Hindlimb muscle (tissue), 1 donor: Measurements from ENCODE around the gene ANKRD34C. TPM values are rescaled to one million over a fixed set of nuclear protein-coding genes. Genes with fewer than 3 reads are reported as not detected.
"Not testable (repeated sequence)": the region's sequence is repeated elsewhere in the genome, so short reads cannot be mapped to it uniquely, and the experiment has no call there.

ENCODE experiments used
- DNase-seq: peaks from one replicate; pipeline ENCODE4 v3.0.0-alpha.2; 2013
- polyA plus RNA-seq: library from polyadenylated mRNA; unstranded; fragments of 120-200 nt; gene quantifications from one replicate; pipeline ENCODE4 v1.2.1, GENCODE V29; 2013; ENCODE audit not compliant: insufficient read length

Gene ANKRD34C
- polyA plus RNA-seq, 1 donor = 0.04 TPM

DNA sequence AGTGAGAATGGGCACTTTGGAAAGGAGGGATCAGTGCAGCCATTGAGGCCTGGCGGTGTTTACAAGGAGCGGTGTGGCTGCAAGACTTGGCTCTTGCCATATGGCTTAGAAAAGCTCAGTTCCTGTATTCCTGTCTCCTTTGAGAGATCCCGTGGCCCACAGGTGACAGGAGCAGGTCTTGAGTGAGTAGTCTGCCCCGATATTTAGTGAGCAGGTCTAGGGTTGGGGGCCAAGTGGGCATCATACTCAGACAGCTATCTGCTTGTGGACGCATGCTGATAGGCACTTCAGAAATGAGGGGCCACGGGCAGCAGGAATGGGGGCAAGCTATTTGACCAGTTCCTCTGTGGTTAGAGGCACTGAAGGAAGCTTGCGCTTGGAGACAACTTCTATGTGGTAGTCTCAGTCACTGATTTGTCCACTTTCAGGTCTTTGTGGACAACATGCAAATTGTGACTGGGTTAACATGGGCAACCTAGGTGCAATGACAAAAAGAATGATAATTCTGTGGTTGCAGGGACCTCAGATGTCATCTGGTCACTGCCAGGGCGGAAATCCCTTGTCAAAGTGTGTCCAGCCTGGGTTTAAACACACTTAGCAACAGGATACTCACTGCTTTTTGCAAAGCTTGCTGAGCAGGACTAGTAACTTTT is 29.5 kb downstream of the ANKRD34C start:
- no peak for DNase-seq

DNA sequence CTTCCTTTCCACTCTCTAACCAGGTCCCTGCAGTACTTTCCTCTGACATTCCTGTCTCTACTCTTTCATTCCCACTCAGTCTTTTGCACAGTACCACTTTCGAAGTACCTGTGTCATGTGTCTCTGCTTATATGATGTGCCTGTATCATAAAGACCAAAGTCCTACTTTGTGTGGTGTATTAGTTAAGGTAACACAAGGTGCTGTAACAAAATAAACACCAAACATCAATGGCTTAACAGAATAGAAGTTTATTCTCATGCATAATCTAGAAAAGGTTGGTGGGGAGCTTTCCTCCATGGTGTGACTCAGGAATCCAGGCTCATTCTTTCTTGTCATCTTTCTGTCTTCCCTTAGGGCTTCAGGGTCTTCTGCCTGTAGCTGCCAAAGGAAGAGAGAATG is 31.7 kb downstream of the ANKRD34C start:
- DNase-seq = no peak

- no peak for DNase-seq
Measured at GRCh38 chr15:79314811-79315210, 32.3 kb downstream of the ANKRD34C start.

DNA sequence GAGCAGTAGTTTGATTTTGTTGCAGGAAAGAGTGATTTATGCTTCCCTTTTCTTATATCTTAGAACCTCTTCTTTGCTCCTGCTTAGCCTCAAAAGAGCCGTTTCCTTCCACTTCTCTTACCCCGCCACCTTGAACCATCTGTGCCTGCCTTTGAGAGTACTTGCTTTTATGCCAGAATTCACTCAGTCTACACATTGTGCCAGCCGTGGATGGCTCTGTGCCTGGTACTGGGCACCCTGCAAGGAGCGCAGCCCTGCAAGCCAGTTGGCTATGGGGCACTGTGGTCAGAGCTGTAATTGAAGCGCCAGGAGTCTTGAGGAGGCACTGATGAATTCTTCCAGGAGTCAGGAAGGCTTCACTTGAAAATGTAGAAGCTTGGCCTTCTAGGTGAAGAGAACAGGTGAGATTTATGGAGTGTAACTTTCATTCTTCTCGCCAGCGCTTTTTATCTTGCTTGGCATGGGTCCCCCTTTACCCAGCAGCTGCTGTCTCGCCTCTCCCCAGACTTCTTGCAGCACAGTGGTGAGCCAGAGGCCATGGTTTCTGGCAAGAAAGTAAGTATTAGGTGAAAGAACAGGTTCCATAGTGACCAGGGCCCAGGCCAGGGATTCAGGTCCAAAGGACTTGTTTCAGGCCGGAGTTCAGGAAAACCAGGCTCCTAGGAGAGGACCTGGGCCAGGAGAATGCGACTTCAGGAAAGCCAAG is 33.3 kb downstream of the ANKRD34C start:
- DNase-seq = no peak

DNA sequence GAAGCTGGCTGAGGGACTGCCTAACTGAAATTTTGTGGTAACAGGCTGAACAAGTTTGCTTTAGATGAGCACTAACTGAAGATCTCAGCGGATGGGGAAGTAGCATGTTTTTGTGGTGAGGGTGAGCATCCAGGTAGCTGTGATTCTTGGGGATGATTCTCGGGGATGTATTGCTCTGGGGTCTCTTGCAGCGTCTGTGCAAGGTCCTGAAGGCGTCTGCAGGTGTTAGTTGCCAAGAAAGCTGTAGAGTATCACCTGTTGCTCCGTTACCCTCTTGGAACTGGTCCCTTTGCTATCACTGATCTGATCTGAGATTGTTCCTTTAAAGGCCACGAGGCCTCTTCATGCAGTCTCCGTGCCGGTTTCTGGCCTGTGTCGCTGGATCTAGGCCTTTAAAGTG is 34.3 kb downstream of the ANKRD34C start:
- no peak for DNase-seq

GRCh38 chr15:79319973-79320372 is 37.5 kb downstream of the ANKRD34C start:
- not testable (repeated sequence) for DNase-seq

- no peak for DNase-seq
Measured at GRCh38 chr15:79321876-79322275, 39.4 kb downstream of the ANKRD34C start.

DNA sequence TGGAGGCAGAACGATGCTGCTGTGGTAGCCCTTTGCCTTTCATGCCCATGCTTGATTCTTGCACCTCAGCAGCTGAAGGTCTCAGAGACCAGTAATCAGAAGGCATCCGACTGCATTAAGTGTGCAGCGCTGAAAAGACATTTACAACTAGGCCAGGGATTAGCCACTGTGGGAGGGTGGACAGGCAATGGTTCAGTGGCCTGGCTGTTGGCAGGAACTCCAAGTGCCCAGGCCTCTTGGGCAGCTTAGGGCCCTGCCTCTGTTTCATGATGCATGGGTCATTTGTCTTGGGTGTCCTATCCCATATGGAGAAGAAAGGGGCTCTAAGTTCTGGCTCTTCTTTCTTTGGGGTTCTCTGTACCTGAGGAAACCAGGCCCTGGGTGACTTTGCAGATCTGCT is 39.8 kb downstream of the ANKRD34C start:
- no peak for DNase-seq

- DNase-seq = no peak
Measured at GRCh38 chr15:79322945-79323344, 40.4 kb downstream of the ANKRD34C start.

GRCh38 chr15:79329171-79329611 is 46.7 kb downstream of the ANKRD34C start:
- DNase-seq = no peak

Other genes with a start within 250 kb of the ANKRD34C start
- gene RASGRF1, start 191.9 kb upstream of the ANKRD34C start, polyA plus RNA-seq = 0.30 TPM
- 28.4 TPM for gene TMED3, start 28.4 kb downstream of the ANKRD34C start, polyA plus RNA-seq
- gene MINAR1, start 149.6 kb downstream of the ANKRD34C start, polyA plus RNA-seq = 1.7 TPM